H9 (cell line): ENCODE results near the gene FNDC7. TPM values are rescaled to one million over a fixed set of nuclear protein-coding genes. Genes with fewer than 3 reads are reported as not detected.

Experiments used
- DNase-seq: peaks from one replicate; pipeline ENCODE4 v3.0.0-alpha.2; 2017
- H2AFZ ChIP-seq: one replicate; pipeline ENCODE4 v1.6.1; 2013; ENCODE audit warnings: mild to moderate bottlenecking, low read length, control low read depth, moderate library complexity
- H2AK5ac ChIP-seq: 2 replicates; pipeline ENCODE4 v1.6.1; 2013; ENCODE audit warnings: low read length, control low read depth, mixed read lengths; ENCODE audit not compliant: insufficient read length
- H2BK120ac ChIP-seq: one replicate; pipeline ENCODE4 v1.6.1; 2013; ENCODE audit warnings: low read depth, mild to moderate bottlenecking, low read length, control low read depth, inconsistent platforms; ENCODE audit not compliant: poor library complexity, severe bottlenecking
- H2BK12ac ChIP-seq: 2 replicates; pipeline ENCODE4 v1.6.1; 2013; ENCODE audit warnings: low read length, control low read depth, mixed read lengths, low read depth; ENCODE audit not compliant: insufficient read length
- H2BK15ac ChIP-seq: 2 replicates; pipeline ENCODE4 v1.6.1; 2013; ENCODE audit warnings: low read depth, low read length, control low read depth
- H2BK20ac ChIP-seq: one replicate; pipeline ENCODE4 v1.6.1; 2013; ENCODE audit warnings: low read depth, mild to moderate bottlenecking, low read length, control low read depth, inconsistent platforms; ENCODE audit not compliant: poor library complexity, severe bottlenecking
- H2BK5ac ChIP-seq: 2 replicates; pipeline ENCODE4 v1.6.1; 2013; ENCODE audit warnings: low read length, control low read depth, mixed read lengths; ENCODE audit not compliant: insufficient read length
- H3K14ac ChIP-seq: 2 replicates; pipeline ENCODE4 v1.6.1; 2013; ENCODE audit warnings: low read length, control low read depth; ENCODE audit not compliant: insufficient read depth
- H3K18ac ChIP-seq: 2 replicates; pipeline ENCODE4 v1.6.1; 2013; ENCODE audit warnings: low read depth, mild to moderate bottlenecking, mixed read lengths, low read length, control low read depth; ENCODE audit not compliant: insufficient read length
- H3K23ac ChIP-seq: 2 replicates; pipeline ENCODE4 v1.6.1; 2013; ENCODE audit warnings: low read length, control low read depth, mixed read lengths, low read depth; ENCODE audit not compliant: insufficient read length
- H3K23me2 ChIP-seq: 2 replicates; pipeline ENCODE4 v1.6.1; 2013; ENCODE audit warnings: low read depth, mild to moderate bottlenecking, mixed read lengths, low read length, control low read depth; ENCODE audit not compliant: insufficient read length, poor library complexity, severe bottlenecking
- H3K27ac ChIP-seq: 2 replicates; pipeline ENCODE4 v1.5.1; 2013; ENCODE audit warnings: low read length, control low read depth, mixed read lengths, low read depth; ENCODE audit not compliant: insufficient read length
- H3K27me3 ChIP-seq: 2 replicates; pipeline ENCODE4 v1.6.1; 2013; ENCODE audit warnings: low read length, control low read depth, inconsistent platforms; ENCODE audit not compliant: insufficient read depth
- H3K4ac ChIP-seq: 2 replicates; pipeline ENCODE4 v1.6.1; 2013; ENCODE audit warnings: low read depth, mild to moderate bottlenecking, control low read depth, inconsistent platforms, low read length, moderate library complexity
- H3K4me1 ChIP-seq: 2 replicates; pipeline ENCODE4 v1.6.1; 2013; ENCODE audit warnings: low read length, control low read depth, inconsistent platforms; ENCODE audit not compliant: insufficient read depth
- H3K4me2 ChIP-seq: 2 replicates; pipeline ENCODE4 v1.6.1; 2013; ENCODE audit warnings: low read length, control low read depth, mixed read lengths; ENCODE audit not compliant: insufficient read length, insufficient read depth
- H3K56ac ChIP-seq: 2 replicates; pipeline ENCODE4 v1.6.1; 2013; ENCODE audit warnings: low read depth, mild to moderate bottlenecking, mixed read lengths, low read length, control low read depth; ENCODE audit not compliant: insufficient read length
- H3K79me1 ChIP-seq: 2 replicates; pipeline ENCODE4 v1.6.1; 2013; ENCODE audit warnings: low read depth, mild to moderate bottlenecking, moderate library complexity, low read length, control low read depth, inconsistent platforms; ENCODE audit not compliant: insufficient read depth, poor library complexity, severe bottlenecking
- H3K79me2 ChIP-seq: 2 replicates; pipeline ENCODE4 v1.6.1; 2013; ENCODE audit warnings: low read length, control low read depth, inconsistent platforms; ENCODE audit not compliant: insufficient read depth
- H3K9ac ChIP-seq: 2 replicates; pipeline ENCODE4 v1.6.1; 2013; ENCODE audit warnings: low read length, control low read depth, mixed read lengths; ENCODE audit not compliant: insufficient read length; ENCODE audit errors: extremely low read depth
- H3K9me3 ChIP-seq: one replicate; pipeline ENCODE4 v1.6.1; 2013; ENCODE audit warnings: low read depth, low read length, inconsistent platforms; ENCODE audit not compliant: control insufficient read depth
- H3T11ph ChIP-seq: one replicate; pipeline ENCODE4 v1.6.1; 2013; ENCODE audit warnings: mild to moderate bottlenecking, low read length, control low read depth, inconsistent platforms
- H4K20me1 ChIP-seq: one replicate; pipeline ENCODE4 v1.6.1; 2013; ENCODE audit not compliant: control insufficient read depth, insufficient read length, insufficient read depth
- H4K5ac ChIP-seq: 2 replicates; pipeline ENCODE4 v1.6.1; 2013; ENCODE audit warnings: low read depth, mild to moderate bottlenecking, mixed read lengths, low read length, control low read depth; ENCODE audit not compliant: insufficient read length
- H4K8ac ChIP-seq: replicated peaks from 2 replicates; pipeline ENCODE4 v1.6.1; 2013; ENCODE audit warnings: low read length, control low read depth, mixed read lengths, low read depth; ENCODE audit not compliant: insufficient read length
- H4K91ac ChIP-seq: 2 replicates; pipeline ENCODE4 v1.6.1; 2013; ENCODE audit warnings: low read depth, mild to moderate bottlenecking, moderate library complexity, mixed read lengths, low read length, control low read depth; ENCODE audit not compliant: insufficient read length
- H3K27ac Mint-ChIP-seq, 3 experiments: 2 replicates in 2 of 3; 3 replicates in 1 of 3; pipeline ENCODE4 v1.8.0; 2020 to 2021; ENCODE audit warnings: mixed read lengths in 3 of 3, mild to moderate bottlenecking in 1 of 3, moderate library complexity in 1 of 3
- H3K27me3 Mint-ChIP-seq: 2 replicates; pipeline ENCODE4 v1.8.0; 2021; ENCODE audit warnings: low read depth, mild to moderate bottlenecking, moderate library complexity, mixed read lengths
- H3K36me3 Mint-ChIP-seq, 3 experiments: 2 replicates in 2 of 3; 3 replicates in 1 of 3; pipeline ENCODE4 v1.8.0; 2020 to 2021; ENCODE audit warnings: low read depth in 3 of 3, mixed read lengths in 3 of 3; ENCODE audit not compliant: insufficient read depth in 1 of 3
- H3K4me1 Mint-ChIP-seq, 2 experiments: 2 replicates each; pipeline ENCODE4 v1.8.0; 2020; ENCODE audit warnings: mixed read lengths in 2 of 2
- H3K4me3 Mint-ChIP-seq, 2 experiments: 2 replicates in 1 of 2; 3 replicates in 1 of 2; pipeline ENCODE4 v1.8.0; 2020 to 2021; ENCODE audit warnings: mild to moderate bottlenecking in 2 of 2, mixed read lengths in 2 of 2, moderate library complexity in 1 of 2
- H3K9me3 Mint-ChIP-seq, 2 experiments: 2 replicates in 1 of 2; 3 replicates in 1 of 2; pipeline ENCODE4 v1.8.0; 2020; ENCODE audit warnings: mild to moderate bottlenecking in 2 of 2, mixed read lengths in 2 of 2, moderate library complexity in 1 of 2
- WGBS: extraction: QIAGEN DNeasy Blood & Tissue Kit; methylation state at CpG from one replicate; pipeline ENCODE4 v1.1.7; 2013; ENCODE audit warnings: missing lambda C conversion rate, low lambda C conversion rate, mixed read lengths; ENCODE audit not compliant: insufficient read length; ENCODE audit errors: extremely low coverage; 5-methylcytosine and 5-hydroxymethylcytosine counted together
- total RNA-seq: library from RNA; stranded (reverse); gene quantifications from 2 replicates; pipeline ENCODE4 v1.2.1, GENCODE V29; 2021
- TF ChIP-seq, protein P1 (sequence below): fragments of 200-600 bp; sonication (generic); conservative IDR thresholded peaks from 3 replicates; pipeline ENCODE4 v1.8.0; 2021; ENCODE audit warnings: antibody characterized with exemption, mild to moderate bottlenecking

The FNDC7 gene
- total RNA-seq, 1 experiment from 2014 or later, result 0.13 TPM

DNA sequence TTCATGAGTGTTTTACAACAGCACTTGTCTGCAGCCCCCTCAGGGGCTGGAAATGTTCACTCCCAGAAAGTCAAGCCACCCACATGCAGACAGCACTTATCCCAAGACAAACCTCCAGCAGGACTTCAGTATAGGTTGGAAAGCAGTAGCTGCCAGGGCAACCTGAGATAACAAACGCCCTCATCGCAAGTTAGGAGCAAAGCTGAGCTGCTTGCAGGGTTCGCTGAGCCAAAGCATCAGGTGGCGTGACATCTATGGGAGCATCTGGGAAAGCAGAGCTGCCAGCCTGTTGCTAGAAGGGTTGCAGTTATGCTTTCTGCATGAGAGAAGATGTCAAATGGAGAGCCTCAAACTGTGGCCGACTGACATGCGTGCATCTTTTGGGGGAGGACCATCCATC, 29.5 kb downstream of the FNDC7 start:
- TF ChIP-seq, protein P1, sequence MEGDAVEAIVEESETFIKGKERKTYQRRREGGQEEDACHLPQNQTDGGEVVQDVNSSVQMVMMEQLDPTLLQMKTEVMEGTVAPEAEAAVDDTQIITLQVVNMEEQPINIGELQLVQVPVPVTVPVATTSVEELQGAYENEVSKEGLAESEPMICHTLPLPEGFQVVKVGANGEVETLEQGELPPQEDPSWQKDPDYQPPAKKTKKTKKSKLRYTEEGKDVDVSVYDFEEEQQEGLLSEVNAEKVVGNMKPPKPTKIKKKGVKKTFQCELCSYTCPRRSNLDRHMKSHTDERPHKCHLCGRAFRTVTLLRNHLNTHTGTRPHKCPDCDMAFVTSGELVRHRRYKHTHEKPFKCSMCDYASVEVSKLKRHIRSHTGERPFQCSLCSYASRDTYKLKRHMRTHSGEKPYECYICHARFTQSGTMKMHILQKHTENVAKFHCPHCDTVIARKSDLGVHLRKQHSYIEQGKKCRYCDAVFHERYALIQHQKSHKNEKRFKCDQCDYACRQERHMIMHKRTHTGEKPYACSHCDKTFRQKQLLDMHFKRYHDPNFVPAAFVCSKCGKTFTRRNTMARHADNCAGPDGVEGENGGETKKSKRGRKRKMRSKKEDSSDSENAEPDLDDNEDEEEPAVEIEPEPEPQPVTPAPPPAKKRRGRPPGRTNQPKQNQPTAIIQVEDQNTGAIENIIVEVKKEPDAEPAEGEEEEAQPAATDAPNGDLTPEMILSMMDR, result no peak
- H3K23ac ChIP-seq, result no peak overlapping the region
- no peak overlapping the region for H2BK120ac ChIP-seq
- no peak overlapping the region for H2BK20ac ChIP-seq
- no CpG with 5 or more reads among the region's 6 CpGs for WGBS
- H4K20me1 ChIP-seq, result no peaks in the 10 kb centered on the region
- no peak overlapping the region for H2AK5ac ChIP-seq
- DNase-seq, result no peak
- H3K4me1 ChIP-seq, result no peaks in the 10 kb centered on the region
- peak overlapping the region; percentile 36; the same call in 1 of the 2 replicates for H3K14ac ChIP-seq
- no peak overlapping the region for H2AFZ ChIP-seq
- H3K4me3 Mint-ChIP-seq, result no peak overlapping the region
- H3K23me2 ChIP-seq, result no peaks in the 10 kb centered on the region
- H3T11ph ChIP-seq, result no peak overlapping the region
- H3K27me3 ChIP-seq, result no peaks in the 10 kb centered on the region
- H3K27ac ChIP-seq, result no peak overlapping the region
- H3K4me2 ChIP-seq, result no peak overlapping the region
- H3K9me3 Mint-ChIP-seq, result no peaks in the 10 kb centered on the region
- peaks cover 10% of the 10 kb centered on the region for H3K27me3 Mint-ChIP-seq
- no peak overlapping the region for H4K91ac ChIP-seq
- no peak overlapping the region for H2BK12ac ChIP-seq
- H3K4me1 Mint-ChIP-seq, result peaks cover 12 to 14% of the 10 kb centered on the region in 2 experiments
- H2BK15ac ChIP-seq, result no peak overlapping the region
- no peak overlapping the region for H4K5ac ChIP-seq
- H4K8ac ChIP-seq, result no peak overlapping the region
- no peaks in the 10 kb centered on the region for H3K36me3 Mint-ChIP-seq
- no peak overlapping the region for H3K9ac ChIP-seq
- no peak overlapping the region for H3K18ac ChIP-seq
- H3K79me1 ChIP-seq, result no peaks in the 10 kb centered on the region
- no peak overlapping the region for H2BK5ac ChIP-seq
- H3K27ac Mint-ChIP-seq, result no peak overlapping the region
- no peak overlapping the region for H3K56ac ChIP-seq
- no peak overlapping the region for H3K4ac ChIP-seq
- no peaks in the 10 kb centered on the region for H3K9me3 ChIP-seq
- H3K79me2 ChIP-seq, result no peaks in the 10 kb centered on the region
